ENCODE data around the gene GLRA3. TPM values are rescaled to one million over a fixed set of nuclear protein-coding genes. Genes with fewer than 3 reads are reported as not detected.

The GLRA3 gene
- total and polyA plus RNA-seq, 2 of the 8 experiments (the other 6 are each of a cell fraction or from before 2014, with no cell fraction given): 0.02 TPM; not detected in 1

DNA sequence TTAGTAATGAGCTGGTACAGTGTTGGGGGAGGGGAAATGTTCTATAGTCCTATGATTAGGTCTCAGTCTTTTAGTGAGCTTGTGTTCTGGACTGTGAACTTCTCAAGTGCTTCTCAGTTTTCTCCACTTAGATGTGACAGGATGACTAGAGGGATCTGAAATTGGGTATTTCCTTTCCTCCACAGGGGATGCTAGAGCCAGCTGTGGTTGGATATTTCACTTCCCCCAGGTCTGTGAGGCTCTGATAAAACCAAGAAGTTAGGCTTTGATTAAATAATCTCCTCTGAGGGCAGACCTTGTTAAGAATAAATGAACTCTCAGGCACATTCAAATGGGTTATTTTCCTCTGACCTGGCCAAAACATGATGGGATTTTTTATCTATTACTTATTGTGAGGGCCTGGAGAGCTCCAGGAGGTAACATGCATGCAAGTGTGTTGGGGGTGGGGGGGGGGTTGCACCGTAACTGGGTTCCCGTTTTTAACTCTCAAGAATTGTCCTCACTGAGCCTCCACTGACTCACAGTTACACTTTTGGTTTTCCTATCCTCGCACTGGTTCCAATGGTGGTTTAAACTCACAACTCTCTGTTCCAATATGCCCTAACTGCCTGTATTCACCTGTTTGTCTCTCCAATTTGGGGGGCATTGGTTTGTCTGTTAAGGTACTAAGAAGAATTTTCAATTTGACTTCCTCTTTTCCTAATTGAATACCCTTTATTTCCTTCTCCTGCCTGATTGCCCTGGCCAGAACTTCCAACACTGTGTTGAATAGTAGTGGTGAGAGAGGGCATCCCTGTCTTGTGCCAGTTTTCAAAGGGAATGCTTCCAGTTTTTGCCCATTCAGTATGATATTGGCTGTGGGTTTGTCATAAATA lies 28.1 kb upstream of the GLRA3 start:
- H2BK20ac ChIP-seq (ENCODE audit: low read length): no peak overlapping the region
- H2BK120ac ChIP-seq (replicated peaks; ENCODE audit: low read depth, low read length): no peak overlapping the region
- no peak overlapping the region for H3K9ac ChIP-seq (replicated peaks in 1 of 4; ENCODE audit: extremely low read depth in 1 of 4, low read depth in 3 of 4, low read length in 3 of 4)
- no peaks in the 10 kb centered on the region for H3K4me1 ChIP-seq (replicated peaks in 1 of 4; ENCODE audit: control insufficient read depth in 3 of 4, insufficient read depth in 4 of 4, low read length in 3 of 4)
- H2BK5ac ChIP-seq (ENCODE audit: low read depth, low read length): no peak overlapping the region
- H3K79me2 ChIP-seq (ENCODE audit: control insufficient read depth in 1 of 2, insufficient read depth in 2 of 2, low read length in 2 of 2): no peaks in the 10 kb centered on the region
- H3K4ac ChIP-seq (replicated peaks; ENCODE audit: insufficient read length, low read depth, low read length): no peak overlapping the region
- no peaks in the 10 kb centered on the region for H3K79me1 ChIP-seq (ENCODE audit: low read depth, low read length)
- H4K91ac ChIP-seq (replicated peaks; ENCODE audit: insufficient read length, low read length): no peak overlapping the region
- no peak overlapping the region for H2AFZ ChIP-seq (ENCODE audit: low read length)
- no peak overlapping the region for H3K18ac ChIP-seq (ENCODE audit: extremely low read depth, low read length)
- no peak overlapping the region for H3K14ac ChIP-seq (ENCODE audit: insufficient read length)
- H3K27ac ChIP-seq (ENCODE audit: low read depth, low read length): no peak overlapping the region
- ChIA-PET POLR2A (ENCODE audit: partially characterized antibody) (no interaction called here), CTCF (ENCODE audit: partially characterized antibody) (interaction anchor here (1.4 kb wide), 1 partner anchor 14 kb away, joined by 3 read pairs; no protein-coding TSS in a partner anchor)
- H4K20me1 ChIP-seq (replicated peaks in 1 of 2; ENCODE audit: control insufficient read depth in 1 of 2, insufficient read depth in 2 of 2, low read length in 2 of 2): no peaks in the 10 kb centered on the region
- H2BK15ac ChIP-seq (ENCODE audit: low read length): no peak overlapping the region
- H3K27me3 ChIP-seq (replicated peaks in 1 of 4; ENCODE audit: control insufficient read depth in 3 of 4, extremely low read depth in 1 of 4, insufficient read depth in 3 of 4, low read length in 3 of 4): no peaks in the 10 kb centered on the region
- no peak overlapping the region for H4K8ac ChIP-seq (ENCODE audit: extremely low read depth, insufficient read depth, low read length)
- H3K9me3 ChIP-seq (ENCODE audit: insufficient read depth in 2 of 2, low read depth in 1 of 2, low read length in 1 of 2): peaks cover 0 to 4% of the 10 kb centered on the region in 2 experiments; a peak in 1 of 4 replicates
- no peaks in the 10 kb centered on the region for H3K23me2 ChIP-seq (ENCODE audit: low read depth, low read length)
- H3K56ac ChIP-seq (replicated peaks; ENCODE audit: insufficient read length, low read depth, low read length): no peak overlapping the region
- no peak overlapping the region for H2BK12ac ChIP-seq (ENCODE audit: low read depth, low read length)
- no peak overlapping the region for H2AK5ac ChIP-seq (ENCODE audit: low read depth, low read length)
- H3K4me2 ChIP-seq (ENCODE audit: insufficient read depth in 1 of 2, low read depth in 2 of 2, low read length in 2 of 2): no peak overlapping the region
- 62% methylated on average over 3 of the region's 3 CpGs; no CpG with 5 or more reads in 1 of the 2 experiments for WGBS, 2 experiments (ENCODE audit: extremely low coverage in 1 of 2, insufficient coverage in 1 of 2, insufficient read length in 1 of 2, insufficient replicate concordance in 2 of 2, low coverage in 1 of 2, low lambda C conversion rate in 2 of 2, missing lambda C conversion rate in 1 of 2)
- H3K23ac ChIP-seq (ENCODE audit: insufficient read length): no peak overlapping the region
- no peak overlapping the region for H3K4me3 ChIP-seq (ENCODE audit: extremely low read depth in 1 of 4, insufficient read depth in 2 of 4, low read depth in 3 of 4, low read length in 4 of 4)
- no peak for FAIRE-seq
- H3K36me3 ChIP-seq (ENCODE audit: control insufficient read depth in 2 of 4, insufficient read depth in 4 of 4, low read length in 3 of 4): no peaks in the 10 kb centered on the region
- TF ChIP-seq BRCA1 (IDR thresholded peaks at IDR 0.05; ENCODE audit: low read depth, low read length) (no peak), SIRT6 (IDR thresholded peaks at IDR 0.05; ENCODE audit: low read length) (no peak), SP1 (IDR thresholded peaks at IDR 0.05; ENCODE audit: low read depth, low read length) (no peak), RAD21 (IDR thresholded peaks at IDR 0.05 in 1 of 2, conservative IDR thresholded peaks at IDR 0.05 in 1 of 2; ENCODE audit: low read depth in 2 of 2, low read length in 2 of 2) (no peak), YY1 (IDR thresholded peaks at IDR 0.05; ENCODE audit: low read depth, low read length) (no peak), SP4 (IDR thresholded peaks at IDR 0.05; ENCODE audit: low read length) (no peak)
- DNase-seq (ENCODE audit: low read depth in 1 of 2, low spot score in 2 of 2): no peak
- H4K5ac ChIP-seq (ENCODE audit: insufficient read length, low read depth, low read length): no peak overlapping the region

Data from H1 (cell line).